ENCODE results near the gene CMIP.

DNA sequence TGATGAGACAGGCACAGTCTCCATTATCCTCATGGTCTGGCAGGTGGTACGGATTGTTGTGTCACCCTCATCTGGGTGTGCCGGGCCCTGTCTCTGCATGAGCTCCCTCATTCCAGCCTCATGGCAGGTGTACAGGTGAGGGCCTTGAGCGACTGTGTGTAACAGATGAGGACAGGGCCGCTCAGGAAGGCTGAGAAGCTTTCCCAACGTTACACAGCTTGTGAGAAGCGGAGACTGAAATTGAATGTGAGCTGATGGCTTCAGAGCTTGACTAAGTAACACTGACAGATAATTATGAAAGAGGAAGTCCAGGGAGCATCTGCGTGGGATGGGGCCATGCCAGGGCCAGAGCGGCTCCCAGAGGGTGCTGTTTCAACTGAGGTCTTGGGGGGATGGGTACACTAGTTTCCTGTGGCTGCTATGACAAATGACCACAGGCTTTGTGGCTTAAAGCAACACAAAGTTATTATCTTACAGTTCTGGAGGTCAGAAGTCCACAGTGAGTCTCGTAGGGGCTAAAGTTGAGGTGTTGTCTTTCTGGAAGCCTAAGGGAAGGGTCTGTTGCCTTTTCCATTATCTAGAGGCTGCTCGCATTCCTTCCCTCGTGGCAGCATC, 36.7 kb downstream of the CMIP start:
- TF ChIP-seq, protein P1, sequence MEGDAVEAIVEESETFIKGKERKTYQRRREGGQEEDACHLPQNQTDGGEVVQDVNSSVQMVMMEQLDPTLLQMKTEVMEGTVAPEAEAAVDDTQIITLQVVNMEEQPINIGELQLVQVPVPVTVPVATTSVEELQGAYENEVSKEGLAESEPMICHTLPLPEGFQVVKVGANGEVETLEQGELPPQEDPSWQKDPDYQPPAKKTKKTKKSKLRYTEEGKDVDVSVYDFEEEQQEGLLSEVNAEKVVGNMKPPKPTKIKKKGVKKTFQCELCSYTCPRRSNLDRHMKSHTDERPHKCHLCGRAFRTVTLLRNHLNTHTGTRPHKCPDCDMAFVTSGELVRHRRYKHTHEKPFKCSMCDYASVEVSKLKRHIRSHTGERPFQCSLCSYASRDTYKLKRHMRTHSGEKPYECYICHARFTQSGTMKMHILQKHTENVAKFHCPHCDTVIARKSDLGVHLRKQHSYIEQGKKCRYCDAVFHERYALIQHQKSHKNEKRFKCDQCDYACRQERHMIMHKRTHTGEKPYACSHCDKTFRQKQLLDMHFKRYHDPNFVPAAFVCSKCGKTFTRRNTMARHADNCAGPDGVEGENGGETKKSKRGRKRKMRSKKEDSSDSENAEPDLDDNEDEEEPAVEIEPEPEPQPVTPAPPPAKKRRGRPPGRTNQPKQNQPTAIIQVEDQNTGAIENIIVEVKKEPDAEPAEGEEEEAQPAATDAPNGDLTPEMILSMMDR (conservative IDR thresholded peaks at IDR 0.05; ENCODE audit: low read length), result no peak
- no peak for TF ChIP-seq EZH2phosphoT487 (IDR thresholded peaks at IDR 0.05; ENCODE audit: borderline replicate concordance)

All from Loucy (cell line).